Thymus (tissue), 11 donors: ENCODE measurements around the gene EXOC3. TPM values are rescaled to one million over a fixed set of nuclear protein-coding genes. Genes with fewer than 3 reads are reported as not detected.
"Not testable (repeated sequence)": the region's sequence is repeated elsewhere in the genome, so short reads cannot be mapped to it uniquely, and the experiment has no call there.

ENCODE experiments used
- DNase-seq, 9 donors: peaks; one replicate each; pipeline ENCODE4 v3.0.0-alpha.2; 2013; ENCODE audit warnings: low spot score in 9 of 9, low read depth in 6 of 9, missing footprints in 1 of 9
- H3K27ac ChIP-seq, 2 donors: one replicate each; pipeline ENCODE4 v1.5.1; 2013; ENCODE audit warnings: control low read depth in 1 of 2, low read depth in 1 of 2, low read length in 1 of 2, mild to moderate bottlenecking in 1 of 2, moderate library complexity in 1 of 2
- H3K27me3 ChIP-seq, 2 donors: one replicate each; pipeline ENCODE4 v1.5.1; 2013; ENCODE audit warnings: low read length in 1 of 2; ENCODE audit not compliant: control insufficient read depth in 2 of 2, insufficient read depth in 1 of 2
- H3K36me3 ChIP-seq, 2 donors: one replicate each; pipeline ENCODE4 v1.5.1; 2013; ENCODE audit warnings: low read length in 1 of 2, mild to moderate bottlenecking in 1 of 2, moderate library complexity in 1 of 2; ENCODE audit not compliant: control insufficient read depth in 2 of 2, insufficient read depth in 2 of 2
- H3K4me1 ChIP-seq, 2 donors: one replicate each; pipeline ENCODE4 v1.5.1; 2013; ENCODE audit warnings: low read length in 2 of 2; ENCODE audit not compliant: control insufficient read depth in 2 of 2, insufficient read depth in 2 of 2
- H3K4me3 ChIP-seq, 2 donors: one replicate each; pipeline ENCODE4 v1.5.1; 2013; ENCODE audit warnings: low read length in 2 of 2, control low read depth in 1 of 2, mild to moderate bottlenecking in 1 of 2
- H3K9me3 ChIP-seq, 2 donors: one replicate each; pipeline ENCODE4 v1.5.1; 2013; ENCODE audit warnings: low read length in 1 of 2, mild to moderate bottlenecking in 1 of 2; ENCODE audit not compliant: control insufficient read depth in 2 of 2, insufficient read depth in 1 of 2
- WGBS: extraction: QIAGEN DNeasy Blood & Tissue Kit; methylation state at CpG from one replicate; pipeline ENCODE4 v1.1.7; 2013; 5-methylcytosine and 5-hydroxymethylcytosine counted together
- polyA plus RNA-seq: library from polyadenylated mRNA; stranded (reverse); fragments of 200-250 nt; gene quantifications from one replicate; pipeline ENCODE4 v1.2.3, GENCODE V29; 2013
- total RNA-seq: library from RNA; stranded (reverse); fragments of 120-200 nt; gene quantifications from one replicate; pipeline ENCODE4 v1.2.4, GENCODE V29; 2013
- donor health status: healthy.

EXOC3 gene
- total and polyA plus RNA-seq, 2 donors = 27.2 to 60.0 TPM

DNA sequence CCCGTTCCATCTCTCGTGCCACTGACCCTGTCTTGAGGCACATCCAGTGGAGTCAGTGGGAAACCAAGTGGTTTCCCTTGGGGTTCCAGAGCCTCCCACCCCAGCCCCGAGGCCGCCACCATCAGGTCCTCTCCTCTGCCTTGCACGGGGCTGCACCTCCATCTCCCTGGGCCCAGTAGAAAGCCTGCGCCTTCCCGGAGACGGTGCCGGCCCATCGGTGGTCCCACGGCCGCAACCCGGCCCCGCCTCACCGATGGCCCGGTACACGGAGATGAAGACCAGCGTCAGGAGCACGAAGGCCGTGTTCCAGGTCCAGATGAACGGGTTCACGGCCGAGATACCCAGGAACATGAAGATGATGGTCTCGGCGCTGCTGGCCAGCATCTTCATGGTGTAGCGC, 40.0 kb downstream of the EXOC3 start:
- Histone ChIP-seq H3K4me1 (peaks cover 0 to 3% of the 10 kb centered on the region in 2 donors), H3K27ac (no peak overlapping the region), H3K4me3 (no peak overlapping the region), H3K9me3 (no peaks in the 10 kb centered on the region), H3K36me3 (no peaks in the 10 kb centered on the region), H3K27me3 (peaks cover 6 to 39% of the 10 kb centered on the region in 2 donors)
- WGBS = 97% methylated on average over 26 of the region's 26 CpGs
- no peak for DNase-seq

DNA sequence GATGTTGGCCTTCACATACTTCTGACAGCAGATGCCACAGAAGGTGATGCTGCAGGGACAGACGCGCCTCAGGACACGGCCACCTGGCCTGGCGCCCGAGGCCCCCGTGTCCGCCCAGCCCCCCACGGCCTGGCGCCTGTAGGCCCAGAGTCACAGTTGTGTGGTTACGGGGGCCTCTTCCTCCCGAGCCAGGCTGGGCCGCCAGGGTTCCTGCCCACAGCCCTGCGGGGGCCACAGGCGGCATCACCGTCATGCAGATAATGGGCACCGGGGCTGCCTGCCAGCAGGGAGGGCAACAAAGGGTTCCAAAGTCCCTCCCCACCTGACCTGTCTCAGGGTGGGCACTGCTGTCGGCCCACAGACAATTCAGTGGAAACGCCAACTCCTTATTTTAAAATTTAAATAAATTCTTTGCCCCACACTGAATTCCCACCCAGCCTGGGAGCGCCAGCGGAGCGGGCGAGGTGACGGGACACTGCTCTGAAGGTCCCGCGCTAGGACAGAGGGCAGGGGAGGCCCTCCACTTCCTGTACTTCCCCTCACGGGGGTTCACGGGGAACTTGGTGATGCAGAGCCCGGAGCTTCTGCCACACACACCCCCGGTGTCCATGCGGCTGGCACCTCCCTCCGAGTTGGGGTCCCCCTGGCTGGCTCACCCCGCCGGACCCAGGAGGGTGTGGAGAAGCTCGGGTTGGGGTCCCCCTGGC, 40.6 kb downstream of the EXOC3 start:
- WGBS = 22% methylated on average over 34 of the region's 34 CpGs
- DNase-seq = no peak
- no peaks in the 10 kb centered on the region for H3K36me3 ChIP-seq
- H3K27ac ChIP-seq = no peak overlapping the region
- no peak overlapping the region for H3K4me3 ChIP-seq
- H3K9me3 ChIP-seq = no peaks in the 10 kb centered on the region
- H3K4me1 ChIP-seq = peaks cover 0 to 3% of the 10 kb centered on the region in 2 donors
- peaks cover 6 to 39% of the 10 kb centered on the region in 2 donors for H3K27me3 ChIP-seq

DNA sequence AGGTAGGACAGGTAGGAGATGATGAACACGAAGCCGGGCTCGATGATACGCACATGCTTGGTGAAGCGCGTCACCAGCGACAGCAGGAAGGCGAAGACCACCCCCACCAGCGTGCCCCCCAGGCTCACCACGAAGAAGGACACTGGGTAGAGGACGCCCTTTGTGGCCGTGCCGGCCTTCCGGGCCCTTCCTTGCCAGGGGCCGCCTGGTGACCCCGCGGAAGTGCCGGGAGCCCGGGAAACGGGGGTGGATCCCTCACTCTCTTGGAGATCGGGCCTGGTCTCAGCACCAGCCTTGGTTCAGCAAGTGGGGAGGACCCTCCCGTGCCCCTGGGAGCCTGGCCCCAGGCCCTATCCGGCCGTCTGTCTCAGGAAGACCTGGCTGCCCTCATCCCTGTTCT, 41.6 kb downstream of the EXOC3 start:
- DNase-seq = no peak
- Histone ChIP-seq H3K4me1 (peaks cover 0 to 3% of the 10 kb centered on the region in 2 donors), H3K27ac (no peak overlapping the region), H3K36me3 (no peaks in the 10 kb centered on the region), H3K4me3 (no peak overlapping the region), H3K27me3 (peaks cover 6 to 39% of the 10 kb centered on the region in 2 donors), H3K9me3 (no peaks in the 10 kb centered on the region)
- 96% methylated on average over 24 of the region's 24 CpGs for WGBS

DNA sequence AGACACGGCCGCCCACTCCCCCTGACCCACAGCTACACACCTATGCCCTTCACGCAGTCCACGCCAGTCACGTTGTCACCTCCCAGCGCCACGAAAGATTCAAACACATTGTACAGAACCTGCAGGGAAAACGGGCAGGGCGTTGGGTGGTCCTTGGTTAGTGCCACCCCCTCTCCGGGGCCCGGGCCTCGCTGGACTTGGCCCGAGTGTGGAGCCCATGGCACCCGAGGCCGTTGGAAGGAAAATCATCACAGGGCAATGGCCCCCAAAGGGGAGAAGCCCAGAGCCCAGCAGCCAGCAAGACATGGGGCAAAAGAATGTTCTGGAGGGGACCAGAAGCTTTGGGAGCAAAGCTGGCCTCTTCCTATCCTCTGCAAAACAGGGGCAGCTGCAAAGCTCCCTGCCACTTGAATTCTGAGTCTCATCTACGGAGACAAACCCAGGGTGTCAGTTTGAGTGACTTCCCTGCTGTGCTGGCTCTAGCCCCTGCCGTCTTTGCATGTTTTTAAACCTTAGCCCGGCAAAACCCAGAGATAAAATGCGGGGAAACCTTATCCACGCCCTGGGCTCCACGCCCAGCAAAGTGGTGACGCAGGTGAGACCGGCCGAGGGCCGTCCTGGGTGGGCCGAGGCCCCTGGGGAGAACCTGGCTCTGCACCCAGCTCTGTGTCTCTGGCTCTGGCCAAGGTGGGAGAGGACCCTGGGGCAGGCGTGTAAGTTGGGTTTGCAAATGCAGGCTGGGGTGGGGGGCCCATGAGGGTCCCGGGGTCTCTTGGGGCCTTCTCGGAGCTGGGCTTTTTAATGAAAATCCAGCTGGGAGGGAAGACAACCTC, 42.4 kb downstream of the EXOC3 start:
- no peaks in the 10 kb centered on the region for H3K36me3 ChIP-seq
- WGBS = 94% methylated on average over 29 of the region's 29 CpGs
- DNase-seq = no peak

DNA sequence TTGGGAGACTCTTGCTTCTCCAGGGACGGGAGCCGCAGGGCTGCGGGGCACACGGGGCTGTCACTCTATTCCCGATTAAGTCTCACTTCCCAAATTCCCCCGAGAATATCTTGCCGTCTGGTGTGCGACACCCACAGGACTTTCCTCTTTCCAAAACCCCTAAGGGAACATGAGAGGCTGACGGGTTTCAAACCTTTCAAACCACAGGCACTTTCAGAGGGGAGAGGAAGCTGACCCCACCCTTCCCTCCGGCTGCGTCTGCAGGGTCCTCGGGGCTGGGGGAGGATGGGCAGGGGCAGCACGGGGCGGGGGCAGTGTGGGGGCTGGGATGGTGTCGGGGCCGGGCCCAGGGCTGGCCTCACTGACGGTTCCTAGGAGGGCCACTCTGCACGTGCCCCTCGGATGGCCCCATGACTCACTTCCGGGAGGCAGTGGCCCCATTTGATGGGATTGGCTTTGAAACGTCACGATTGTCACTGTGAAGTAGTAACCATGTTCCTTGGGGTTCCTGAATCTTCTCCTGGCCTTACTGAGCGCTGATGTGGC, 43.0 kb downstream of the EXOC3 start:
- peaks cover 6 to 39% of the 10 kb centered on the region in 2 donors for H3K27me3 ChIP-seq
- no peak for DNase-seq

More for the DNA sequence above, 42.4 kb downstream of the EXOC3 start:
- H3K27ac ChIP-seq = no peak overlapping the region
- peaks cover 0 to 3% of the 10 kb centered on the region in 2 donors for H3K4me1 ChIP-seq
- peaks cover 6 to 39% of the 10 kb centered on the region in 2 donors for H3K27me3 ChIP-seq
- no peak overlapping the region for H3K4me3 ChIP-seq
- H3K9me3 ChIP-seq = no peaks in the 10 kb centered on the region

DNA sequence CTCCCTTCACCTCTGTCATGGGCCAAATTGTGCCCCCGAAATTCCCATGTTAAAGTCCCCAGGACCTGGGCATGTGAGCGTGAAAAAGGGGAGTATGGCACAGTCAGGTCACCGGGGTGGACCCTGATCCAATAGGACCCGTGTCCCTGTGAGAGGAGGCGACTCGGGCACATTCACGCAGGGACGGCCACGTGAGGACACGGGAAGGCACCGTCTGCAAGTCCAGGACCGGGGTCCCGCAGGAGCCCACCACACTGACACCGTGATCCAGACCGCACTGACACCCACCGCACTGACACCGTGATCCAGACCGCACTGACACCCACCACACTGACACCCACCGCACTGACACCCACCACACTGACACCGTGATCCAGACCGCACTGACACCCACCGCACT, 43.6 kb downstream of the EXOC3 start:
- 95% methylated on average over 18 of the region's 22 CpGs for WGBS

More for the DNA sequence above, 43.0 kb downstream of the EXOC3 start:
- Histone ChIP-seq H3K27ac (no peak overlapping the region), H3K4me3 (no peak overlapping the region), H3K36me3 (no peaks in the 10 kb centered on the region), H3K4me1 (peaks cover 0 to 3% of the 10 kb centered on the region in 2 donors), H3K9me3 (no peaks in the 10 kb centered on the region)
- 34% methylated on average over 23 of the region's 23 CpGs for WGBS

DNA sequence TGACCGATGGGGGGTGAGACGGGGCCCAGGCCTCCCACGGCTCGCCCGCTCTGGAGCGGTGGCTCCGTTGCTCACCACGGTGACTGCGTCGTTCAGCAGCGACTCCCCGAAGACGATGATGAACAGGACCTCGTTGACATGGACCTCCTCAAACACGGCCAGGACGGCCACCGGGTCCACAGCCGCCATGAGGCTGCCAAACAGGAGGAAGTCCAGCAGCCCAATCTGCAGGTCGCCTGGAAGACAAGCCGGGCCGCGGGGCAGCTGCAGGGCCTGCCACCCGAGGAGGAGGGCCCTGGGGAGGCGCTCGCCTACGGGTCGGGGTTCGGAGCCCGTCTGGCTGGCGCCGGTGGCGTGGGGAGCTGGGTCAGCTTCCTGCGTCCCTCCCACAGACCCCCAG, 45.3 kb downstream of the EXOC3 start:
- Histone ChIP-seq H3K9me3 (no peaks in the 10 kb centered on the region), H3K4me3 (no peak overlapping the region), H3K27ac (no peak overlapping the region), H3K36me3 (no peaks in the 10 kb centered on the region), H3K27me3 (peaks cover 3 to 37% of the 10 kb centered on the region in 2 donors), H3K4me1 (peaks cover 0 to 3% of the 10 kb centered on the region in 2 donors)
- no peak for DNase-seq
- 96% methylated on average over 33 of the region's 33 CpGs for WGBS

More for the DNA sequence above, 43.6 kb downstream of the EXOC3 start:
- H3K27me3 ChIP-seq = peaks cover 6 to 37% of the 10 kb centered on the region in 2 donors
- not testable (repeated sequence) for H3K27ac ChIP-seq, DNase-seq, H3K9me3 ChIP-seq, H3K36me3 ChIP-seq, H3K4me1 ChIP-seq, H3K4me3 ChIP-seq

DNA sequence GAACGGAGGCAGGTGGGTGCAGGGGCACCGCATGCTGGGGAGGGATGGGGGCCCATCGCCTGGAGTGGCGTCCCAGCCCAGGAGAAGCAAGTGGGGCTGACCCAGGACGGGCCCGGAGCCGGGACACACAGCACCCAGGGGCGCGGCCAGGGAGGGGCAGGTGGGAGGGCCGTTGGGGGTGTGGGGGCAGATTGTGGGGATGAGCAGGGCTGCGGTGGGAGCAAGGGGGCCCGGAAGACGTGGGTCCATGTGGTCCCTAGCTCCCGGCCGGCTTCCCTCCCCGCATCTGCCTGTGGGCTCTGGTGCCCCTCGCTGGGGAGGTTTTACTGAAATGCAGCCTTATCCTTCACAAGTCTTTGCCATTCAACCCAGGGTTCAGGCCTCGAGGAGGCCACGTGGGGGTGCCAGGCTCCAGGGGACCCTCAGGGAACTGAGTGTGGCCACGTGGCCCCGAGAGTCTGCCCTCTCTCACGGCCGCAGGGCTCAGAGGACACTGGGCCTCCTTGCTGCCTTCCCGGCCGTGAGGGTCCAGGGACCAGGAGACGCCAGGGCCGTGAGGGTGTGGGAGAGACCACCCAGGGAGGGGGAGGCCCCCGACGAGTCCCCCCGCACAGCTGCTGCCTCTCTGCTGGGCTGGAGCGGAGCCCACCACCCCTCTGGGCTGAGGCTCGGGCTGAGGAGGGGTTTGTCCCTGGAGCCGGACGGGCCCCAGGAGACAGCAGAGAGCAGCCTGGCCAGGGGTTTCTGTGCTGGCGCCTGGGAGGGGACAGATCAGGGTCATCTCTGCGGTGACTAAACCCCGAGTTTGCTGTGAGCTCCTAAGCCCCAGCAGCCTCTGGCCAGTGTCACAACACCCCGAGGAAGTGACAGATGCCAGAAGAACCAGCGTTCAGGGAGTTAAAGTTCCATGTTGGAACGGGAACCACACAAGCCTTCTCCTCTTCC, 46.0 kb downstream of the EXOC3 start:
- Histone ChIP-seq H3K36me3 (no peaks in the 10 kb centered on the region), H3K4me3 (no peak overlapping the region), H3K9me3 (no peaks in the 10 kb centered on the region), H3K27ac (no peak overlapping the region), H3K27me3 (peaks cover 0 to 38% of the 10 kb centered on the region in 2 donors), H3K4me1 (no peaks in the 10 kb centered on the region)
- 87% methylated on average over 40 of the region's 40 CpGs for WGBS
- DNase-seq = no peak
